Measurements from ENCODE around the gene LIM2.

Gene LIM2

GRCh38 chr19:51396175-51396574 lies 8.4 kb upstream of the LIM2 start:
- DNase-seq (ENCODE audit: low read depth in 3 of 3): no peak

- DNase-seq (ENCODE audit: low read depth in 3 of 3): peak; percentile 57 to 80 (median 79)
Observed at GRCh38 chr19:51394050-51394836, 6.5 kb upstream of the LIM2 start.

GRCh38 chr19:51392701-51393100 lies 4.9 kb upstream of the LIM2 start:
- no peak for DNase-seq (ENCODE audit: low read depth in 3 of 3)

GRCh38 chr19:51391073-51391611 lies 3.4 kb upstream of the LIM2 start:
- DNase-seq (ENCODE audit: low read depth in 3 of 3): no peak

GRCh38 chr19:51389143-51389542 lies 1.4 kb upstream of the LIM2 start:
- DNase-seq (ENCODE audit: low read depth in 3 of 3): no peak

- DNase-seq (ENCODE audit: low read depth in 3 of 3): no peak
Observed at GRCh38 chr19:51386882-51387520, 773 bp downstream of the LIM2 start.

- DNase-seq (ENCODE audit: low read depth in 3 of 3): no peak
Observed at GRCh38 chr19:51382004-51382403, 5.8 kb downstream of the LIM2 start.

GRCh38 chr19:51380379-51380778 lies 7.4 kb downstream of the LIM2 start:
- no peak for DNase-seq (ENCODE audit: low read depth in 3 of 3)

- DNase-seq (ENCODE audit: low read depth in 3 of 3): no peak
Observed at GRCh38 chr19:51377422-51377821, 10.4 kb downstream of the LIM2 start.

GRCh38 chr19:51375504-51376221 lies 12.1 kb downstream of the LIM2 start:
- no peak for DNase-seq (ENCODE audit: low read depth in 3 of 3)

- peak; percentile 33 to 68 (median 54) for DNase-seq (ENCODE audit: low read depth in 3 of 3)
Observed at GRCh38 chr19:51372649-51373504, 14.9 kb downstream of the LIM2 start, which contains the start of gene NKG7. TSS of gene NKG7 (minus strand) at chr19:51372654. CDS start at chr19:51372535, 119 bp downstream.

GRCh38 chr19:51372021-51372648 lies 15.6 kb downstream of the LIM2 start:
- DNase-seq (ENCODE audit: low read depth in 3 of 3): no peak

- DNase-seq (ENCODE audit: low read depth in 3 of 3): no peak
Observed at GRCh38 chr19:51371186-51371690, 16.5 kb downstream of the LIM2 start.

GRCh38 chr19:51370230-51370629 lies 17.5 kb downstream of the LIM2 start:
- DNase-seq (ENCODE audit: low read depth in 3 of 3): no peak

GRCh38 chr19:51368366-51369282 lies 19.1 kb downstream of the LIM2 start, which contains the start of gene CLDND2:
TSS of gene CLDND2 (minus strand) at chr19:51369003. CDS start at chr19:51368577, 426 bp downstream.
- no peak for DNase-seq (ENCODE audit: low read depth in 3 of 3)

- peak; percentile 93 to 98 (median 94) for DNase-seq (ENCODE audit: low read depth in 3 of 3)
Observed at GRCh38 chr19:51367565-51368365, 20.0 kb downstream of the LIM2 start.

GRCh38 chr19:51367255-51367564 lies 20.6 kb downstream of the LIM2 start:
- peak in 1 of 3 experiments; percentile 31 for DNase-seq (ENCODE audit: low read depth in 3 of 3)

GRCh38 chr19:51366389-51367254 lies 21.2 kb downstream of the LIM2 start:
- peak; percentile 81 to 88 (median 86) for DNase-seq (ENCODE audit: low read depth in 3 of 3)
